HG02852 (cell line): ENCODE measurements around the gene PGPEP1.
"Not testable (repeated sequence)": the region's sequence is repeated elsewhere in the genome, so short reads cannot be mapped to it uniquely, and the experiment has no call there.

ENCODE experiments used
- ATAC-seq: cut with Tn5 transposase; IDR thresholded peaks from one replicate; pipeline ENCODE4 v1.9.1; 2021; ENCODE audit warnings: mild to moderate bottlenecking, moderate library complexity; ENCODE audit not compliant: unreplicated experiment

PGPEP1 gene

GRCh38 chr19:18330868-18331267, 9.5 kb upstream of the PGPEP1 start:
- no peak for ATAC-seq

- ATAC-seq: no peak
Observed at GRCh38 chr19:18332917-18333530, 7.4 kb upstream of the PGPEP1 start.

GRCh38 chr19:18333680-18334079, 6.7 kb upstream of the PGPEP1 start:
- no peak for ATAC-seq

GRCh38 chr19:18336121-18336520, 4.3 kb upstream of the PGPEP1 start:
- ATAC-seq: no peak

GRCh38 chr19:18338541-18338940, 1.9 kb upstream of the PGPEP1 start:
- ATAC-seq: no peak

GRCh38 chr19:18339723-18340122, 675 bp upstream of the PGPEP1 start:
- no peak for ATAC-seq

- ATAC-seq: peak; percentile 43
Observed at GRCh38 chr19:18340990-18341868, 831 bp downstream of the PGPEP1 start.

- ATAC-seq: no peak
Observed at GRCh38 chr19:18342090-18342632, 1.8 kb downstream of the PGPEP1 start.

- no peak for ATAC-seq
Observed at GRCh38 chr19:18344582-18344950, 4.2 kb downstream of the PGPEP1 start.

GRCh38 chr19:18345296-18345695, 4.9 kb downstream of the PGPEP1 start:
- no peak for ATAC-seq

- ATAC-seq: no peak
Observed at GRCh38 chr19:18346091-18346490, 5.7 kb downstream of the PGPEP1 start.

- no peak for ATAC-seq
Observed at GRCh38 chr19:18348171-18348570, 7.8 kb downstream of the PGPEP1 start.

GRCh38 chr19:18348818-18349339, 8.5 kb downstream of the PGPEP1 start:
- ATAC-seq: not testable (repeated sequence)

GRCh38 chr19:18349524-18350128, 9.2 kb downstream of the PGPEP1 start:
- ATAC-seq: no peak

- ATAC-seq: no peak
Observed at GRCh38 chr19:18350490-18350889, 10.1 kb downstream of the PGPEP1 start.

GRCh38 chr19:18351544-18351943, 11.1 kb downstream of the PGPEP1 start:
- ATAC-seq: no peak

- ATAC-seq: no peak
Observed at GRCh38 chr19:18353378-18354005, 13.1 kb downstream of the PGPEP1 start.

- ATAC-seq: not testable (repeated sequence)
Observed at GRCh38 chr19:18354743-18355142, 14.3 kb downstream of the PGPEP1 start.

GRCh38 chr19:18357041-18357440, 16.6 kb downstream of the PGPEP1 start:
- no peak for ATAC-seq

GRCh38 chr19:18361646-18362045, 21.2 kb downstream of the PGPEP1 start:
- no peak for ATAC-seq

GRCh38 chr19:18362934-18363542, 22.6 kb downstream of the PGPEP1 start:
- no peak for ATAC-seq
